OCI-LY3 (cell line): ENCODE measurements around the gene ZNF304.

Experiments
- CTCF ChIP-seq: fragments of 200-600, 300-600 bp; sonication (generic); IDR thresholded peaks from 2 replicates; pipeline ENCODE4 v1.5.1; 2014; ENCODE audit warnings: antibody characterized with exemption, low read length, low read depth
- EZH2phosphoT487 ChIP-seq: fragments of 200-600 bp; shearing (Covaris generic); IDR thresholded peaks from 2 replicates; pipeline ENCODE4 v1.6.1; 2018; ENCODE audit warnings: antibody characterized with exemption, mixed run types, low read depth

- no peak for TF ChIP-seq CTCF
- TF ChIP-seq EZH2phosphoT487, result no peak
Measured at GRCh38 chr19:57302727-57303401, 48.2 kb upstream of the ZNF304 start.
